ENCODE results near the gene XAGE3.

The XAGE3 gene

GRCh38 chrX:52830551-52830950 is 37.3 kb downstream of the XAGE3 start:
- H3K4me3 ChIP-seq (ENCODE audit: low read length): no peak overlapping the region
- no peak for TF ChIP-seq CTCF (conservative IDR thresholded peaks at IDR 0.05; ENCODE audit: low read depth, low read length)
- no peak for DNase-seq (ENCODE audit: low read depth)

GRCh38 chrX:52824608-52825007 is 43.3 kb downstream of the XAGE3 start:
- TF ChIP-seq CTCF (conservative IDR thresholded peaks at IDR 0.05; ENCODE audit: low read depth, low read length): no peak
- no peak for DNase-seq (ENCODE audit: low read depth)
- no peak overlapping the region for H3K4me3 ChIP-seq (ENCODE audit: low read length)

DNA sequence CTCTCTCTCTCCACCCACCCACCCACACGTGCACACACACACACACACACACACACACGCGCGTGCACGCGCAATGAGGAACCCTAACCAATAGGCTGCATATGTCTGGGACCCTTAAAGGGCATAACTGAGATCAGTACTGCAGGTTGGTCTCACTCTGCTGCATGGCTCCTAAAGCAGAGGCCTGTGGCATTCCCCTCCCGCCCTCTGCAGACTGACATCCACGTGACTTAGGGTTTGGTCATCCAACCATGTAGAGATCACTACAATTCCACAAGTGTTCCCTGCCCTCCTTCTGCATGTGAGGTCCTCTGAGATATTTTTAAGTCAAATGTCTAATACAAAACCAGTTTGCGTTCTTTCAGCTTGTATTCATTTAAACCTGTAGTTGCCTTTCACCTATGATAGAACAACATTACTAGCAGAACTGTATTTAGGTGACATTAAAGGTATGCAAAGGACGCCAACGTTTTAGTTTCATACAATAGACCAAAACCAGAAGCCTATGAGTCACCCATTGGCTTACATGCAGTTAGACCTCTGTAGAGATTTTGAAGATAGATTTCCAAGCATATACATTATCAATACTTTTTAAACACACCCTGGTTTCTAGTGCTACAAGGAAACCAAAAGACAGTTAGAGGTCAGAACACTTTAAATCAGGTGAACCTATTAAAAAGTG is 46.7 kb downstream of the XAGE3 start:
- TF ChIP-seq CTCF (conservative IDR thresholded peaks at IDR 0.05; ENCODE audit: low read depth, low read length): no peak
- H3K4me3 ChIP-seq (ENCODE audit: low read length): no peak overlapping the region
- DNase-seq (ENCODE audit: low read depth): no peak

DNA sequence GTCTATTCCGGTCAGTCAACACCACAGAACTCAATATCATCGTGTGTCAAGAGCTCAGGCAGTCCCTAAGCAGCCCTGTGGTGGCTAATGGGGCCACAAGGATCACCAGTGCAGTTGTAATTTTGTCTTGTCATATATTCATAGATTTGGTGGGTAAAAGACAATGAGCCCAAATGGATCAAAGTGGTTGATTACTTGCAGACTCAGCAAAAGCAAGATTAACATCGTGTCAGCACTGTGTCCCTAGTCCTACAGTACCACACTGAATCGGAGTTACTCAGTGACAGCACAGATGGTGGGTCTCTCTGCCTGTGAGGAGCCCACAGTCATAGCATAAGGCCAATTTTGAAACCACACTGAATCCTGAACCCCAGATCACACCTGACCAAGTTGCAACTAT is 48.1 kb downstream of the XAGE3 start:
- DNase-seq (ENCODE audit: low read depth): no peak
- H3K4me3 ChIP-seq (ENCODE audit: low read length): no peak overlapping the region
- no peak for TF ChIP-seq CTCF (conservative IDR thresholded peaks at IDR 0.05; ENCODE audit: low read depth, low read length)
